A549 (cell line): ENCODE results near the gene SORBS1. TPM values are rescaled to one million over a fixed set of nuclear protein-coding genes. Genes with fewer than 3 reads are reported as not detected.

Experiments used
- ATAC-seq, 2 experiments: fragments of 200-7000 bp in 1 of 2; fragments of >200 bp in 1 of 2; cut with Nextera tagmentation in 1 of 2; cut with Tn5 transposase in 1 of 2; 3 replicates each; pipeline versions ENCODE4 v1.8.0 to v1.9.1; 2018 to 2020; ENCODE audit warnings: mild to moderate bottlenecking in 1 of 2, moderate library complexity in 1 of 2
- CTCF ChIA-PET: fragments of 300-600 bp; sonication (Branson Sonifier 250); formaldehyde crosslinking; extraction: SDS; loops from one replicate; lab custom pipeline; 2021; ENCODE audit warnings: antibody characterized with exemption, inconsistent platforms; lab: Yijun Ruan, JAX
- POLR2A ChIA-PET: fragments of 350-600 bp; formaldehyde crosslinking; extraction: SDS; loops from one replicate; lab custom pipeline; 2021; ENCODE audit warnings: antibody characterized with exemption, inconsistent platforms; lab: Yijun Ruan, JAX
- DNase-seq, 2 experiments: peaks; one replicate each; pipeline versions ENCODE4 v3.0.0 to v3.0.0-alpha.2; 2011 to 2016; ENCODE audit warnings: low read depth in 1 of 2, low spot score in 1 of 2
- FAIRE-seq: peaks from 2 replicates; lab custom pipeline; 2011; peaks lifted over from hg19 to GRCh38; lab: Jason Lieb, UNC
- H3K27ac ChIP-seq, 2 experiments: fragments of >200 bp; sonication (Bioruptor Twin); formaldehyde crosslinking; 3 replicates each; pipeline ENCODE4 v1.5.1; 2016 to 2017
- H3K4me1 ChIP-seq: fragments of >200 bp; sonication (Bioruptor Twin); formaldehyde crosslinking; 3 replicates; pipeline ENCODE4 v1.6.1; 2016
- H3K4me2 ChIP-seq: fragments of >200 bp; sonication (Bioruptor Twin); formaldehyde crosslinking; 3 replicates; pipeline ENCODE4 v1.6.1; 2016
- H3K4me3 ChIP-seq: fragments of >200 bp; sonication (Bioruptor Twin); formaldehyde crosslinking; 3 replicates; pipeline ENCODE4 v1.5.1; 2016
- H3K9me3 ChIP-seq: fragments of >200 bp; sonication (Bioruptor Twin); formaldehyde crosslinking; 3 replicates; pipeline ENCODE4 v1.6.1; 2016
- CBX8 ChIP-seq: fragments of 200-600 bp; sonication (generic); IDR thresholded peaks from 2 replicates; pipeline ENCODE4 v1.6.1; 2016
- CEBPB ChIP-seq, 2 experiments: fragments of >200 bp in 1 of 2; sonication (Bioruptor Twin) in 1 of 2; formaldehyde crosslinking in 1 of 2; IDR thresholded peaks; 2 replicates each; pipeline ENCODE4 v1.6.1; 2012 to 2016
- CHD4 ChIP-seq: fragments of 200-600 bp; sonication (generic); IDR thresholded peaks from 2 replicates; pipeline ENCODE4 v1.6.1; 2016; ENCODE audit warnings: antibody characterized with exemption, mild to moderate bottlenecking, borderline replicate concordance
- EHF ChIP-seq: fragments of 250-450 bp; sonication (Bioruptor Pico); IDR thresholded peaks from 2 replicates; pipeline ENCODE4 v1.5.0; 2020; ENCODE audit warnings: mild to moderate bottlenecking
- EP300 ChIP-seq, 2 experiments: fragments of >200 bp; sonication (Bioruptor Twin); formaldehyde crosslinking; IDR thresholded peaks; 2 replicates in 1 of 2; 3 replicates in 1 of 2; pipeline ENCODE4 v1.6.1; 2016 to 2017
- FOSB ChIP-seq: fragments of 250-450 bp; sonication (Bioruptor Pico); IDR thresholded peaks from 2 replicates; pipeline ENCODE4 v1.5.0; 2020; ENCODE audit warnings: mild to moderate bottlenecking, moderate library complexity
- GATA3 ChIP-seq: IDR thresholded peaks from 2 replicates; pipeline ENCODE4 v1.6.1; 2012; ENCODE audit warnings: borderline replicate concordance
- HDAC2 ChIP-seq: fragments of 200-600 bp; sonication (generic); IDR thresholded peaks from 2 replicates; pipeline ENCODE4 v1.6.1; 2016
- HEYL ChIP-seq: fragments of 250-450 bp; sonication (Bioruptor Pico); IDR thresholded peaks from 2 replicates; pipeline ENCODE4 v1.8.0; 2021; ENCODE audit warnings: mild to moderate bottlenecking, moderate library complexity
- HOXA7 ChIP-seq: fragments of 250-450 bp; sonication (Bioruptor Pico); IDR thresholded peaks from 2 replicates; pipeline ENCODE4 v1.5.0; 2020; ENCODE audit warnings: mild to moderate bottlenecking, moderate library complexity
- JUN ChIP-seq, 2 experiments: fragments of >200 bp; sonication (Bioruptor Twin); formaldehyde crosslinking; IDR thresholded peaks; 2 replicates in 1 of 2; 3 replicates in 1 of 2; pipeline ENCODE4 v1.6.1; 2016 to 2017
- KDM1A ChIP-seq: fragments of 200-600 bp; sonication (generic); IDR thresholded peaks from 2 replicates; pipeline ENCODE4 v1.6.1; 2016; ENCODE audit warnings: low read depth, mild to moderate bottlenecking
- KDM5A ChIP-seq: fragments of 200-600 bp; sonication (generic); IDR thresholded peaks from 2 replicates; pipeline ENCODE4 v1.6.1; 2016; ENCODE audit warnings: antibody characterized with exemption, mild to moderate bottlenecking
- NFE2L2 ChIP-seq: fragments of 150-350 bp; conservative IDR thresholded peaks from 2 replicates; pipeline ENCODE4 v1.6.1; 2014; ENCODE audit warnings: low read length
- PHF8 ChIP-seq: fragments of 200-600 bp; sonication (generic); IDR thresholded peaks from 2 replicates; pipeline ENCODE4 v1.6.1; 2016; ENCODE audit warnings: low read depth, mild to moderate bottlenecking, antibody characterized with exemption, moderate library complexity, borderline replicate concordance
- POLR2A ChIP-seq: IDR thresholded peaks from 2 replicates; pipeline ENCODE4 v1.6.1; 2012; ENCODE audit warnings: mild to moderate bottlenecking, low read length
- RAD21 ChIP-seq, 2 experiments: fragments of >200 bp in 1 of 2; sonication (Bioruptor Twin) in 1 of 2; formaldehyde crosslinking in 1 of 2; IDR thresholded peaks in 1 of 2; conservative IDR thresholded peaks in 1 of 2; 2 replicates in 1 of 2; 3 replicates in 1 of 2; pipeline ENCODE4 v1.6.1; 2012 to 2018; ENCODE audit warnings: inconsistent platforms in 1 of 2
- RARB ChIP-seq: fragments of 250-450 bp; sonication (Bioruptor Pico); IDR thresholded peaks from 2 replicates; pipeline ENCODE4 v1.8.0; 2021; ENCODE audit warnings: mild to moderate bottlenecking, moderate library complexity
- RNF2 ChIP-seq: fragments of 200-600 bp; sonication (generic); IDR thresholded peaks from 2 replicates; pipeline ENCODE4 v1.6.1; 2016; ENCODE audit warnings: low read depth, mild to moderate bottlenecking, antibody characterized with exemption, moderate library complexity, borderline replicate concordance
- SMC3 ChIP-seq: fragments of >200 bp; sonication (Bioruptor Twin); formaldehyde crosslinking; IDR thresholded peaks from 3 replicates; pipeline ENCODE4 v1.6.1; 2018; ENCODE audit warnings: inconsistent platforms
- ZFP36 ChIP-seq: fragments of 450-650 bp; IDR thresholded peaks from 2 replicates; pipeline ENCODE4 v1.6.1; 2014; ENCODE audit warnings: borderline replicate concordance; ENCODE audit not compliant: partially characterized antibody
- WGBS: methylation state at CpG from one replicate; pipeline ENCODE4 v1.1.6; 2017; ENCODE audit errors: missing lambda C conversion rate; 5-methylcytosine and 5-hydroxymethylcytosine counted together
- polyA plus RNA-seq, 4 experiments: library from polyadenylated mRNA; depleted of rRNA in 3 of 4; stranded (reverse); fragments of >200 nt; fragmentation: RNase III in 1 of 4; extraction: RNeasy Plus Mini Kit Qiagen cat#74134 plus additional on column Dnase treatment in 1 of 4; gene quantifications; 2 replicates in 3 of 4; 3 replicates in 1 of 4; pipeline ENCODE4 v1.2.3, GENCODE V29; 2011 to 2017
- TF ChIP-seq, protein P1 (sequence below): IDR thresholded peaks from 2 replicates; pipeline ENCODE4 v1.6.1; 2012
- TF ChIP-seq, protein P2 (sequence below): fragments of >200 bp; sonication (Bioruptor Twin); formaldehyde crosslinking; IDR thresholded peaks from 3 replicates; pipeline ENCODE4 v1.5.1; 2016
- TF ChIP-seq, protein P3 (sequence below): IDR thresholded peaks from 2 replicates; pipeline ENCODE4 v1.6.1; 2012
- TF ChIP-seq, protein P4 (sequence below): fragments of 200-600 bp; sonication (generic); IDR thresholded peaks from 2 replicates; pipeline ENCODE4 v1.6.1; 2016; ENCODE audit warnings: antibody characterized with exemption, mild to moderate bottlenecking, moderate library complexity

Gene SORBS1
- polyA plus RNA-seq, 2 of the 4 experiments (the other 2 are of a cell fraction): 0.39 to 0.80 TPM

DNA sequence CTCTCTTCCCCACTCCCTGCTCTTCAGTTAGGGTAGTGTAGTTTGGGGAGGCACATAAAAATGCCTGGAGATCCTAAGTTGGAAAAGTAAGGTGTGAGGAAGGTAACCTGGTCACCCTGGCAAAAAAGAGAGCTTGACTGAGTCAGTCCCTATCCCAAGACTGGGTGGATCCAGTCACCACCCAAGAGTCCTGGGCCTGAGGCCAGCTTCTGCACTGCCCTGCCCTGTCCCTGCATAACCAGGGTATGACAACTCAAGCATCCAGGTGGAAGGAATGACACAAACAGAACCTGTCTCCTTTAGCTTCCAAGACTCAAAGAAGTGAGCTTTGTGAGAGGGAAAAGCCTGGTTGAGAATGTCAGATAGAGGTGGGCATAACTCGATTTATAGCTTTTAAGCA, 26.9 kb upstream of the SORBS1 start:
- CTCF ChIA-PET: interaction anchor here (1.2 to 8.2 kb wide), 7 partner anchors 11 to 213 kb away, joined by 4 to 52 read pairs (median 10); no protein-coding TSS in a partner anchor
- DNase-seq (no peak), ATAC-seq (no peak), FAIRE-seq (no peak)
- Histone ChIP-seq H3K4me1 (no peaks in the 10 kb centered on the region), H3K4me3 (no peak overlapping the region), H3K4me2 (no peak overlapping the region), H3K27ac (no peak overlapping the region), H3K9me3 (no peaks in the 10 kb centered on the region)
- POLR2A ChIA-PET: no interaction called here
- 5% methylated on average over 1 of the region's 1 CpG for WGBS
- TF ChIP-seq ZFP36 (no peak), PHF8 (no peak), CBX8 (no peak), POLR2A (no peak), HEYL (CRISPR knock-in tag) (no peak)
- TF ChIP-seq, protein P1, sequence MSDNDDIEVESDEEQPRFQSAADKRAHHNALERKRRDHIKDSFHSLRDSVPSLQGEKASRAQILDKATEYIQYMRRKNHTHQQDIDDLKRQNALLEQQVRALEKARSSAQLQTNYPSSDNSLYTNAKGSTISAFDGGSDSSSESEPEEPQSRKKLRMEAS: no peak

DNA sequence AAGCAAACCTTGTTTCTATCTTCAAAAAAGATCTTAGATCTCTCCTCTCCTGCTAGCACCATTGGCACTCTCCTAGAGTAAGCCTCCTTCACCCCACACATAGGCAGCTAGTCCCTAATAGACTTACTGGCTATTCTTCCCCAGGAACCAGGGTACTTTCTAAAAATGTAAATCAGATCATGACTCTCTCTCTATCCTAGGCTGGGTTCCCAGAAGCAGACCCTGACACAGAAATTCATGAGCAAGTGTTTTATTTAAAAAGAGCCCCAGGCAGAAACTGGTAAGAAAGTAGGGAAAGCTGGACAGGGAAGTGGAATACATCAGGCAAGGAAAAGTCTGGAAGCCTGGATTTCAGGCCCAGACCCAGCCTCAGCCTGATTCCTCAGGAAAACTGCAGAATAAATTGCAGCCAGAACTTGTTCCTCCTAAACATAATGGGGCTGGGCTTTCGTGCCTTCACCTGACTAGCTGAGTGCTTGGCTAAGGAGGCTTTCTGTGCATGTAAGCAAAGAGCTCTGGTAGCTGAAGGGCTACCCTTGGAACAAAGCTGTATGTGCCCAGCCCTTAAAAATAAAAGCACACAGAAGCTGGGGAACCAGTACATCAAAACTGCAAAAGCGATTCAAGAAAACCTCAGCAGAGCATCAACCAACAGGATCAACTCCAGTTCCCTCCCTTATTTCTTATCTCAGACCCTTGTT, 18.8 kb upstream of the SORBS1 start:
- ATAC-seq (no peak), DNase-seq (no peak), FAIRE-seq (no peak)
- 9% methylated on average over 2 of the region's 2 CpGs for WGBS
- Histone ChIP-seq H3K27ac (no peak overlapping the region), H3K4me2 (no peak overlapping the region), H3K9me3 (no peaks in the 10 kb centered on the region), H3K4me3 (no peak overlapping the region), H3K4me1 (no peaks in the 10 kb centered on the region)
- CTCF ChIA-PET: interaction anchor here (1.1 to 5.3 kb wide), 4 partner anchors 10 to 149 kb away, joined by 3 to 24 read pairs (median 4); no protein-coding TSS in a partner anchor
- POLR2A ChIA-PET: no interaction called here
- TF ChIP-seq KDM1A (no peak), HEYL (CRISPR knock-in tag) (no peak), RARB (CRISPR knock-in tag) (no peak), CBX8 (no peak), HDAC2 (no peak), HOXA7 (no peak), EP300 (IDR thresholded peaks at IDR 0.05) (no peak), CEBPB (IDR thresholded peaks at IDR 0.05) (no peak), CHD4 (no peak), KDM5A (no peak), SMC3 (no peak), RNF2 (no peak), GATA3 (no peak), FOSB (CRISPR knock-in tag) (no peak)
- TF ChIP-seq, protein P1: no peak
- TF ChIP-seq, protein P2, sequence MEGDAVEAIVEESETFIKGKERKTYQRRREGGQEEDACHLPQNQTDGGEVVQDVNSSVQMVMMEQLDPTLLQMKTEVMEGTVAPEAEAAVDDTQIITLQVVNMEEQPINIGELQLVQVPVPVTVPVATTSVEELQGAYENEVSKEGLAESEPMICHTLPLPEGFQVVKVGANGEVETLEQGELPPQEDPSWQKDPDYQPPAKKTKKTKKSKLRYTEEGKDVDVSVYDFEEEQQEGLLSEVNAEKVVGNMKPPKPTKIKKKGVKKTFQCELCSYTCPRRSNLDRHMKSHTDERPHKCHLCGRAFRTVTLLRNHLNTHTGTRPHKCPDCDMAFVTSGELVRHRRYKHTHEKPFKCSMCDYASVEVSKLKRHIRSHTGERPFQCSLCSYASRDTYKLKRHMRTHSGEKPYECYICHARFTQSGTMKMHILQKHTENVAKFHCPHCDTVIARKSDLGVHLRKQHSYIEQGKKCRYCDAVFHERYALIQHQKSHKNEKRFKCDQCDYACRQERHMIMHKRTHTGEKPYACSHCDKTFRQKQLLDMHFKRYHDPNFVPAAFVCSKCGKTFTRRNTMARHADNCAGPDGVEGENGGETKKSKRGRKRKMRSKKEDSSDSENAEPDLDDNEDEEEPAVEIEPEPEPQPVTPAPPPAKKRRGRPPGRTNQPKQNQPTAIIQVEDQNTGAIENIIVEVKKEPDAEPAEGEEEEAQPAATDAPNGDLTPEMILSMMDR: no peak

DNA sequence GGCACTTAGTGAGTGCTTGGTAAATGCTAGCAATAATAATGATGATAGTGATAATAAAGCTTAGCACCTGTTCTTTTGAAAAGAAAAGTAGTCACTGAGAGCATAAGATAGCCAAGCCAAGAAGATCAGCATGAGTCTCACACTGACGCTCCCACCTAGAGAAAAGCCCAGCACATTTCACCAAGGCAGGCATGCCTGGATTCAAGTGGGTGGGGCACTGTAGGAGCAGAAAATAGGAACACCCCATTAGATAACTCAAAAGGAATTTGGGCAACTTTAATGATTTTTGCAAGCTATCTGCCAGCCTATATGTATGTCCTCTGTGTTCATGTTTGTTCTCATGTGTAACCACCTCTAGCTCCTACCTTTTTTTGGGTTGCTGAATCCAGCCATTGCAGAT, 18.1 kb upstream of the SORBS1 start:
- Histone ChIP-seq H3K27ac (no peak overlapping the region), H3K9me3 (no peaks in the 10 kb centered on the region), H3K4me3 (no peak overlapping the region), H3K4me1 (no peaks in the 10 kb centered on the region), H3K4me2 (no peak overlapping the region)
- 81% methylated on average over 1 of the region's 1 CpG for WGBS
- DNase-seq: no peak
- no peak for ATAC-seq
- ChIA-PET POLR2A (no interaction called here), CTCF (interaction anchor here (5.3 kb wide), 1 partner anchor 148 kb away, joined by 24 read pairs; no protein-coding TSS in a partner anchor)
- no peak for FAIRE-seq
- no peak for TF ChIP-seq CHD4
- TF ChIP-seq EP300 (IDR thresholded peaks at IDR 0.05): no peak
- no peak for TF ChIP-seq KDM1A
- TF ChIP-seq JUN (IDR thresholded peaks at IDR 0.05): no peak
- TF ChIP-seq, protein P3, sequence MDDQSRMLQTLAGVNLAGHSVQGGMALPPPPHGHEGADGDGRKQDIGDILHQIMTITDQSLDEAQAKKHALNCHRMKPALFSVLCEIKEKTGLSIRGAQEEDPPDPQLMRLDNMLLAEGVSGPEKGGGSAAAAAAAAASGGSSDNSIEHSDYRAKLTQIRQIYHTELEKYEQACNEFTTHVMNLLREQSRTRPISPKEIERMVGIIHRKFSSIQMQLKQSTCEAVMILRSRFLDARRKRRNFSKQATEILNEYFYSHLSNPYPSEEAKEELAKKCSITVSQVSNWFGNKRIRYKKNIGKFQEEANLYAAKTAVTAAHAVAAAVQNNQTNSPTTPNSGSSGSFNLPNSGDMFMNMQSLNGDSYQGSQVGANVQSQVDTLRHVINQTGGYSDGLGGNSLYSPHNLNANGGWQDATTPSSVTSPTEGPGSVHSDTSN: no peak
- no peak for TF ChIP-seq EHF
- TF ChIP-seq, protein P4, sequence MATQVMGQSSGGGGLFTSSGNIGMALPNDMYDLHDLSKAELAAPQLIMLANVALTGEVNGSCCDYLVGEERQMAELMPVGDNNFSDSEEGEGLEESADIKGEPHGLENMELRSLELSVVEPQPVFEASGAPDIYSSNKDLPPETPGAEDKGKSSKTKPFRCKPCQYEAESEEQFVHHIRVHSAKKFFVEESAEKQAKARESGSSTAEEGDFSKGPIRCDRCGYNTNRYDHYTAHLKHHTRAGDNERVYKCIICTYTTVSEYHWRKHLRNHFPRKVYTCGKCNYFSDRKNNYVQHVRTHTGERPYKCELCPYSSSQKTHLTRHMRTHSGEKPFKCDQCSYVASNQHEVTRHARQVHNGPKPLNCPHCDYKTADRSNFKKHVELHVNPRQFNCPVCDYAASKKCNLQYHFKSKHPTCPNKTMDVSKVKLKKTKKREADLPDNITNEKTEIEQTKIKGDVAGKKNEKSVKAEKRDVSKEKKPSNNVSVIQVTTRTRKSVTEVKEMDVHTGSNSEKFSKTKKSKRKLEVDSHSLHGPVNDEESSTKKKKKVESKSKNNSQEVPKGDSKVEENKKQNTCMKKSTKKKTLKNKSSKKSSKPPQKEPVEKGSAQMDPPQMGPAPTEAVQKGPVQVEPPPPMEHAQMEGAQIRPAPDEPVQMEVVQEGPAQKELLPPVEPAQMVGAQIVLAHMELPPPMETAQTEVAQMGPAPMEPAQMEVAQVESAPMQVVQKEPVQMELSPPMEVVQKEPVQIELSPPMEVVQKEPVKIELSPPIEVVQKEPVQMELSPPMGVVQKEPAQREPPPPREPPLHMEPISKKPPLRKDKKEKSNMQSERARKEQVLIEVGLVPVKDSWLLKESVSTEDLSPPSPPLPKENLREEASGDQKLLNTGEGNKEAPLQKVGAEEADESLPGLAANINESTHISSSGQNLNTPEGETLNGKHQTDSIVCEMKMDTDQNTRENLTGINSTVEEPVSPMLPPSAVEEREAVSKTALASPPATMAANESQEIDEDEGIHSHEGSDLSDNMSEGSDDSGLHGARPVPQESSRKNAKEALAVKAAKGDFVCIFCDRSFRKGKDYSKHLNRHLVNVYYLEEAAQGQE: no peak
- TF ChIP-seq RAD21 (conservative IDR thresholded peaks at IDR 0.05 in 1 of 2, IDR thresholded peaks at IDR 0.05 in 1 of 2): no peak
- TF ChIP-seq, protein P2: no peak
- no peak for TF ChIP-seq NFE2L2
